ENCODE measurements around the gene PDE4C. TPM values are rescaled to one million over a fixed set of nuclear protein-coding genes. Genes with fewer than 3 reads are reported as not detected.
A peak's percentile ranks its signal among the peaks of the same experiment; 100 is the strongest.
"Not testable (repeated sequence)": the region's sequence is repeated elsewhere in the genome, so short reads cannot be mapped to it uniquely, and the experiment has no call there.

PDE4C gene
- total RNA-seq, 1 donor from 2014 or later = under 0.01 TPM

DNA sequence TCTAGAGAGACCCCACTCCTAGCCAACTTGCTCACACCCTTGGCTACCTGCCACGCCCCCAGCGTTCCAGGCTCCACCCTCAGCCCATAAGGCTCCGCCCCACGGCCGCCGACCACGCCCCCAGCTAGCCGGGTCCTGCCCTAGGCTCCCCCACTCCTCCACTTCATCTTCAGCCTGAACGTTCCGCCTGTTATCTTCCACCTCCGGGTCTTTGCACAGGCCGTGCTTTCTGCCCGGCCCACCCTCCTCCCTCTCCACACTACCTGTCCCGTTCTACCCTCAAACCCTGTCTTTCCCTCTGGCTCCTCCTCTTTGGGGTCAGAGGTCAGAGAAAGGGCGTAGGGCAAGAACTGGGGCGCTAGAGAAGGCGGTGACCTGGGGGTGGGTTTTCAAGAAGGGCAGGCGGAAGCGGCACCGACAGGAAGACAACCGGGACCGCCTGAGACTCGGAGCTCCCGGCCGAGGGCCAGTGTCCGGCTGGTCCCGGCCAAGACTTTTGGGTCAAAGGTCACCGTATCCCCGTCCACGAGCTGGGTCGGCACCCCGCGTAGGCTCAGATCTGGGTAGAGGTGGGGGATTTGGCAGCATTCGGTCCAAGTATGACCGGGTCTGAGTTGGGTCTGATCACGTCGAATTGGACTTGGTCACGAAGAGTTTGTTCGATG, 2.2 kb downstream of the PDE4C start:
- peak in 1 of 2 donors; percentile 25 for DNase-seq (ENCODE audit: low read depth in 2 of 2)

DNA sequence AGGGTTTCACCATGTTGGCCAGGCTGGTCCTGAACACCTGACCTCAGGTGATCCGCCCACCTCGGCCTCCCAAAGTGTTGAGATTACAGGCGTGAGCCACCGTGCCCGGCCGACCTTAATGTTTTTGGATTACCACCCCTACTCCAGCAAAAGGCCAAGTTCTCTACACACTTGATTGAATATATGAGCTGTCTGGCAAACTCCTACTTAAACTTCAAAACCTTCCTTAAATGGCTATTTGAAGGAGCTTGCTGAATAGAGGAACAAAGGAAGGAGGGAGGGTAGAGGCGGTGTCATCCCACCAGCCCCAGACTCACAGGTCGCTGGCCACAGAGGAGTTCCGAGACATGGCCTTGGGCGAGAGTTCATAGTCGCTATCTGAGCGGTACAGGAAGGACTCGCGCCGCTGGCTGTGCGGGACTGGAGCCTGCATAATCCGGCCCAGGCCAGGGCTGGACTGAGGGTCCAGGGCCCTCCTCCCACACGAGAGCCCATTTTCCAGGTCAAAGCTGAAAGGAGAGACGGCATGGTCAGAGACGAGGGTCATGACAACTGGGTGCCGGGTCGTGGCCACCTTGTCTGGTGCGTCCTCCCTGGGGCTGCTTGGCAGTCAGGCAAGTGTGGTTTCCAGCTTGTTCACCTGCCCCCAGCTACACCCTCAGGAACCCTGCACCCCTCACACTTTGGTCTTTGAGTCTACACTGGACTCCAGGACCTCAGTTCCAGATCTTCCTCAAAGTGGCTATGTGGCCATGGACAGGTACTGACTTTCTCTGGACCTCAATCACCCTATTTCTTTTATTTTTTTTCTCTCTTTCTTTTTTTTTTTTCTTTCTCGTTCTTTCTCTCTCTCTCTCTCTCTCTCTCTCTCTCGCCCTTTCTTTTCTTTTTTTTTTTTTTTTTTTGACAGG, 4.2 kb downstream of the PDE4C start:
- DNase-seq (ENCODE audit: low read depth in 2 of 2) = no peak

DNA sequence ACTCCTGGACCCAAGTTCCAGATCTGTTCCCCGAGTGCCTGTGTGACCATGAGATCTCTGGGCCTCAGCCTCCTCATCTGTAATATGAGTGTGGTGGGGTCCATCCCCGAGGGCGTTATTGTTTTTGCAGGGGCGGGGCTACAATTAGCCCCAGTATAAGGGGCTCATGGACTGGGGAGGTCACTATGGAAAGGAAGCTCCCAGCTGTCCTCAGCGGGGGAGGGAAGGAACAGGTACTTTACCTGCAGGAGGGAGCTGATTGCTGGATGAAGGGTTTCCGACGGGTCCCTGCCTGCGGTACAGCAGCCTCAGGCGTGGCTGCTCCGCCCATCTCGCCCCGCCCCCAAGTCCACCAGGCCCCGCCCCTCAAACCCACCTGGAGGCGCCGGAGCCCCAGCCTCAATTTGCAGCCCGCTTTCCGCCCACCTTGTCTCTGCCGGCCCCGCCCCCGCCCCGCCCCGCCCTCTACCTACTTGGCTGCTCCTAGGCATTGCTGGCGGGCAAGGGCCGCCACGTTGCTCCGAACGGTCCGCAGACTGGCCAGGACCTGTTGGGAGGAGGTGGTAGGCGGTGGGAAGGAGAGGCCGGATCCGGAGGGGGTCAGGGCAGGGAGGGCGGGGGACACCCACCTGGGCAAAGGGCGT, 5.5 kb downstream of the PDE4C start:
- no peak for DNase-seq (ENCODE audit: low read depth in 2 of 2)

DNA sequence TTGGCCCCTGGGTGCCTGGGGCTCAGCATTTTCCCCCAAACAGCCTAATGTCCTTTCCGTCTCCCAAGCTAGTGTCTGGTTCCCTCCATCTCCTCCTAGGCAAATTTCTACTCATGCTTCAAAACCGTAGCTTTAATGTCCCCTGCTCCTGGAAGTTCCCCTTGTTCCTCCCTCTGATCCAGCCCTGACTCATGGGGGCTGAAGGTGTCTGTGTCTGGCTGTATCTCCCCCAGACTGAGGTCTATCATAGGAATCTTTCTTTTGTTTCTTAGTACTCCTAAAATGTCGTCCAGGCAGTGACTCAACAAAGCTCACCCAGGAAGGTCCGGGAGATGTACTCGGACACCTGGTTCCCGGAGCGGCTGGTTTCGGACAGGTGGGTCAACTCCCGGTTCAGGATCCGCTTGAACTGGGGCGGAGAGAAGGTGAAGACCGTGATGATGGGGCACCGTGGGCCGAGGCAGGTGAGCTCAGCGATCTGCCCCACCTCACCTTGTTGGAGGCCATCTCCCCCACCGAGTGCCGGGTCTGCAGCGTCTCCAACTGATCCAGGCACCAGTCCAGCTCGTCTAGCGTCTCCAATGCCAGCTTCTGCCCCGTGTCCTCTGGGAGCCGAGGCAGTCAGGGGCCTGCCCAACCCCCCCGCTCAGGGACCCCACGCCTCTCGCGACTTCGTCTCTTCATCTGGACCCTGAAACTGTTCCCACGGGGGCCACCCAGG, 6.2 kb downstream of the PDE4C start:
- no peak for DNase-seq (ENCODE audit: low read depth in 2 of 2)

DNA sequence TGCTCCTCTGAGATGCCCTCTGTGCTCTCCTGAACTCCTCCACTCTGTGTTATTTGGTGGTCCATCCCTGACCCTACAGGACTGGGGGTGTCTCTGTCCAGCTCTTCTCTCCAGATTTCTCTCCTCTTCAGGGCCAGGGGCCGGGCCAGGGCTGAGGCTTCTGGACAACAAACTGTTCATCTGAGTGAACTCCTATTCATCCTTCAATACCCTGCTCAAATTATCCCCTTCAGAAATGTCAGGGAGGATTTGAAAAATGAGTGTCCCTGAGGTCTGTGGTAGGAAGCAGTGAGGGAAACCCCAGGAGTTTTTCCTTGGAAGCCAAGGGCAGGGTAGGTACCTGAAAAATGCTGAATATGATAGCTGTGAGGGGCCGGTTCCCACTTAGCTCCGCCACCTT, 7.6 kb downstream of the PDE4C start:
- no peak for DNase-seq (ENCODE audit: low read depth in 2 of 2)

DNA sequence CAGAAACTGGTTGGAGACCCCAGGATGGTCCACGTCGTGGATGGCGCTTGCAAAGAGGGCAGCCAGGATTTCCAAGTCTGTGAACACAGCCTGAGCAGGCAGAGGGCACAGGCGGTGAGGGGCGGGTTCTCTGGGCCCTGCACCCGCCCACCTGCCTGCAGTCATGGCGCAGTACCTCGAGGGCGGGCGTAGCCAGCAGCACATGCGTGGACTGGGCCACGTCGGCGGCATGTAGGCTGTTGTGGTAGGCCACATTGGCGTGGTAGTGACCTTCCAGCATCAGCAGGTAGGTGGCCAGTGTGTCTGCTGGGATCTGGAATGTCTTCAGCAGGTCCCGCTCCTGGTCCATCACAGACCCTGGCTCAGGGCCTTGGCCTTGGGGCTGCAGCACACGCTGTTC, 8.1 kb downstream of the PDE4C start:
- DNase-seq (ENCODE audit: low read depth in 2 of 2) = no peak

DNA sequence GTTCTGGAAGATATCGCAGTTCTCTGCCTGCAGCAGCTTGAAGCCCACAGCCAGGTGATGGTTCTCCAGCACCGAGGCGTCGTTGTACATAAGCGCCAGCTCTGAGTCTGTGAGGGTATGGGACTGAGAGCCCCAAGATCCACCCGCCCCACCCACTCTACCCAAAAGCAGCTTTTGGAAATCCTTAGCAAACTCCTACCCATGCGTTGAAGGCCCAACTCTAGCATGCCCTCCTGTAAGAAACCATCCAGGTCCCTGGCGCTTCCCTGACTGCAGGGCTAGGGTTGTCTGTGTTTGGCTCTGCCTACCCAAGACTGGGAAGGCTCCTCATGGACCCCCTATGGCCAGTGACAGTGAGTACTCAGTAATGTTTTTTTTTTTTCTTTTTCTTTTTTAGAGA, 9.4 kb downstream of the PDE4C start:
- no peak for DNase-seq (ENCODE audit: low read depth in 2 of 2)

DNA sequence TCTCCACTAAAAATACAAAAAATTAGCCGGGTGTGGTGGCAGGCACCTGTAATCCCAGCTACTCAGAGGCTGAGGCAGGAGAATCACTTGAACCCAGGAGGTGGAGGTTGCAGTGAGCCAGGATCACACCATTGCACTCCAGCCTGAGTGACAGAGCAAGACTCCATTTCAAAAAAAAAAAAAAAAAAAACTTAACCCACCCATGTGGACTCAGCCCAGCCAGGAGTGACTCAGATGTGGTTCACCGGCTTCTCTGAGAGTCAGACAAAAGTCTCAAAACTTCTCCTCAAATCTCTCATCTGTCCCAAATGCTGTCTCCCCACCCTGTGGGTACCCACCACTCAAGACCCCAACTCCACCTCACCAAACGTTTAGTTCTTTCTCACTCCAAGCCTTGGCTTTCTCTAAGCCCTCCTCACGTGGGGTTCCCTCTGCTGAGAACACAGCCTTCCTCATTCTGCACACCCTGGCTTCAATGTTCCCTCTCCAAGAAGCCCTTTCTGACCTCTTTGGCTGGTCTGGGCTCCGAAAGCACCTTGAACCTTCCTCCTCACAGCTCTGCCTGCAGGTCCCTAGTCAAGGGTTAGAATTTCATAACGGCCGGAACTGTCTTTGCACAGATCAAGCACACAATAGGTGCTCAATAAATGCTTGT, 11.3 kb downstream of the PDE4C start:
- DNase-seq (ENCODE audit: low read depth in 2 of 2) = no peak

DNA sequence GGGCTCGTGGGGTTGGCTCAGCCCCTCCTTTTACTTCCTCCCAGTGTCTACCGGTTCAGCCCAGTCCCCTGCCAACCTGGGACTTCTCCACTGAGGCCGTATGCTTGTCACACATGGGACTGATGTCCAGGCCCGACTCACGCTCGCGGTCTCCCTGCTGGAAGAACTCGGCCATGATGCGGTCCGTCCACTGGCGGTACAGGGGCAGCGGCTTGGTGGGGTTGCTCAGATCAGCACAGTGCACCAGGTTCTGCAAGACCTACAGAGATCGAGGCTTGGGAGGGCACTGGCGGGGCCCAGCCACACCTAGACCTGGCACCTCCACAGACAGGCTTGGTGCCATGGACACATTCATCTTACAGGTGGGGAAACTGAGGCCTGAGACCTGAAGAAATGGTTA, 14.6 kb downstream of the PDE4C start:
- no peak for DNase-seq (ENCODE audit: low read depth in 2 of 2)

DNA sequence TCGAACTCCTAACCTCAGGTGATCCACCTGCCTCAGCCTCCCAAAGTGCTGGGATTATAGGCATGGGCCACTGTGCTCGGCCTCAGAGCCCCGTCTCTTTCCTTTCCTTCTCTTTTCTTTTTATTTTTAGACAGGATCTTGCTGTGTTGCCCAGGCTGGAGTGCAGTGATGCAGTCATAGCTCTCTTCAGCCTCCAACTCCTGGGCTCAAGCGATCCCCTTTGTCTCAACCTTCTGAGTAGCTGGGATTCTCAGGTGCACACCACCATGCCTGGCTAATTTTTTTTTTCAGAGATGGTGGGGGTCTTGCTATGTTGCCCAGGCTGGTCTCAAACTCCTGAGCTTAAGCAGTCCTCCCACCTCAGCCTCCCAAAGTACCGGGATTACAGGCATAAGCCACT, 16.3 kb downstream of the PDE4C start:
- not testable (repeated sequence) for DNase-seq (ENCODE audit: low read depth in 2 of 2)

DNA sequence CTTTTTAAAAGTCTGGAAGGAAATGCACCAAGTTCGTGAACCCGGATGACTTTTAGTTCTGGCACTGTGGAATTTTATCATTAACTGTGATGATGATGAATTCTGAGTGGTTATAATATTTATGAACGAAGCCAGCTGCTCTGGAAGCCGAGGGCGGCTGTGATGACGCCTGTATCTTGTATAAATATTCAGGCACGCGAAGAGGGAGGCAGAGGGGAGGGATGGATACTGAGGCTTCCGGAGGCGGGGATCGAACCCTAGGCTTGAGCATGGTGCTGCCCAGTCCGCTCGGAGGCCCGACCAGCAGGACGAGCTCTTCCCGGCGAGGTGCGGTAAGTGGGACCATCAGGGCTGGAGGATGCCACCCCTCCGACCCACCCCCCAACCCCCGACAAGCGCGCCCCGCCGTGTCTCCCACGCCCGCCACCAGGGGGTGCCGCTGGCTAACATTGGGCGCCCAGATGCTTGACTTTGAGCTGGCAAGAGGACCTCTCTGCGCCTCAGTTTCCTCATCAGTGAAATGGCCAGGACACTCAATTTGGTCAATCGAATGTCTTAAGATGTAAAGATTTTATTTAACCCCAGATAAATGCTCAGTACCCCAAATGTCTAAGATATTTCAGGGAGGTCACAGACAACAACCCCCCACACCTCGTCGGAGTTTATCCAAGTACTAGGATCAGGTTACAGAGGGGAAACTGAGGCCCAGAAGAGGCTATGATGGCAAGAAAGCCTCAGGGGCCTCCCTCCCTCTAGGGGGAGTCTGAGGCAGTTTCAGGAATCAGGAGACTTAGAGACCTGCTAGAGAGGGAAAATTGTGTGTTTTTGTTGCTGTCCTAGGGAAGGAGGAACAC, 17.9 kb downstream of the PDE4C start:
- peak; percentile 30 to 51 for DNase-seq (ENCODE audit: low read depth in 2 of 2)

DNA sequence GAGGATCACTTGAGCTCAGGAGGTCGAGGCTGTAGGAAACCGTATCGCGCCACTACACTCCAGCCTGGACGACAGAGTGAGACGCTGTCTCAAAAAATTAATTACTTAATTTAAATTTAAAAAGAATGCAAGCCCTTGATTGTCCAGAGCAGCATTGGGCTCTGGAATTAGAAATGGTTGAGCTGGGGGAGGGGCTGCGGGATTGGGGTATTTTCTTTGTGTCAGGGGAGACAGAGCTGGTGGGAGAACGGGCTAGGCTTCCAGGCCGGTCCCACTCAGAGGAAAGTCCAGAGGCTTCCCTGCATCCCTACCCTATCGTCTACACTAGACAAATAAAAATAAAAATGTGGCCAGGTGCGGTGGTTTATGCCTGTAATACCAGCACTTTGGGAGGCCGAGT, 20.2 kb downstream of the PDE4C start:
- DNase-seq (ENCODE audit: low read depth in 2 of 2) = no peak

DNA sequence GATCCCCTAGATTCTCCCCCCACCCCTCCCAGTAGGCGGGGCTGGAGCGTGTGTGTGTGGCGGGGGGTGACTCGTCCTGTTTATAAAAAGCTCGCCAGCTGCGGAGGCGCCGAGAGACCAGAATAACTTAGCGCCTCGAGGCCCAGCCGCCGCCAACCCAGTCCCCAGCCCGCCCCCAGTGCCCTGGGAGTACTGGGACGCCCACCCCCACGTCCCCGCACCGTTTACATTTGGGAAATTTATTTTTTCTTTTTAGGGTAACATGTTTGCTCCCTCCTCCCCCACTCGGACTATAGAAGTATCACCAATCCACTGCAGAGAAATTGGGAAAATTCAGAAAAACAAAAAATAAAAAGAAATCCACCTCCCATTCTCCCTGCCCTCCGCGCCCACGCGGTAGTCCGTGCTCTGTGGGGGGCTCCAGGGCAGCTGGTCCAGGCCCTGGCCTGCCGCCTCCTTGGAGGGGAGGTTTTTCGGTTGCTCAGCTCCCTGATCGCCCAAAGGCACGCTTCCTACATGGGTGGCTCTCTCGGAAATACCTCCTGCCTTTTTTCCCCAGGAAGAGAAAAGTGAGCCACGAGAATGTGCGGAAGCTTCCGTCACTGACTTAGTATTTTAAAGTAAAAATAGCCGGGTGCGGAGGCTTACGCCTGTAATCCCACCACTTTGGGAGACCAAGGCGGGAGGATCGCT, 20.9 kb downstream of the PDE4C start:
- DNase-seq (ENCODE audit: low read depth in 2 of 2) = peak; percentile 75 to 82

DNA sequence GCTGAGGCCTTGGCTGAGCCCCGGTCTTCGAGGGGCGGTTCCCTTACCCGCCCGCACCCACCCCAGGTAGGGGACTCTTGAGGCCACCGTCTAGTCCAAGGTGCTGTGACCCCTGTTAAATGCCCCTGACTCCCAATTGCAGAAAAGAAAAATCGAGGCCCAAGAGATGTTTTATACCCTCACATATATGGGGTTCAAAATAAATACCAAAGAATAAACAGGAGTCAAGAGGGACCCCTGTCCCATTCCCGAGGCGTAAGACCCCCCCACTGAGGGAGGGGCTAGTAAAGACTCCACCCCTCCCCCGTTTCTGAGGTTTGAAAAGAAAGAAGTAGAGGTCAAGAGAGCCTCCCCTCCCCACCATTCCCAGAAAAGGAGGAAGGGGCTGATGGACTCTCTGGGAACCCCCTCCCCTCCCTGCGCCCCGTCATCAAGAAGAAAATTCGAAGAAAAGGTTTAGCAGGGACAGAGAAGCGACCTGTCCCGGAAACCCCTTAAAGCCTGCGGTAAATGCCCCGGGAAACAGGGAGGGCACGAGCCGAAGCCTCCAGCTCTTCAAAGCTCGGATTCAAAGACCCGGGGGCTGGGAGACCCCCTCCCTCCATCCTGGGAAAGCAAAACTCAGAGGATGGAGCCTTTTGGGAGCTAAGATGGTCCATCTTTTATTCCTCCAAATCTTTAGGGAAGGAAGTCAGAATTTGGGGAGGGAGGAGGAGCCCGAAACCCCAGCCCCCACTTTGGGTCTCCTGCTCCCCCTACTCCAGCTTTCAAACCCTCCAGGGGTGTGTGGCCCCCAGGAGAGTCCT, 21.6 kb downstream of the PDE4C start:
- DNase-seq (ENCODE audit: low read depth in 2 of 2) = peak in 1 of 2 donors; percentile 51

DNA sequence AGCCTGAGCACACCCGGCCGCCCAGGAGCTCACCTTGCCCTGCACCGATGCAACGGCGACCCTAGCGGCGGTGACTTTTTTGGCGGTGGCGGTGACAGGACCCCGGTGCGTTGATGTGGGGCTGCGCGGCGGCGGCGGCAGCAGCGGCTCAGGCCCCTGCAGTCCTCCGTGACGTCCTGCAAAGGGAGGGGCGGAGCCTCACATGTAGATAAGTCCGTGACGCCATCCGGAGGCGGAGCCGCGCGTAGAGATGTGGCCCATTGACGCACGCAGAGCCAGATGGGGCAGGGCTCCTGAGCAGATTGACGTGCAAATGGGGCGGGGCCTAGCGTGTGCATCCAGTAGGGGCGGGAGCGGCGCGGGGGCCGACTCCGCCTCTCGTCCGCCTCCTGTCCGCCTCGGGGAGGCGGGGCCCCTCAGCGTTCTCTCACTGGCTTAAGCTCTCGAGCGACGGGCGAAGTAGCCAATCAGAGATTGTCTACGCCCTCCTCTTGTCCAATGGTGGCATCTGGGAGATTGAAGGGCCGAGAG, 22.3 kb downstream of the PDE4C start, which contains the start of gene RAB3A:
Gene RAB3A, minus strand, starts transcription at position 180 of the 531 bp plus-strand sequence. CDS start 1,302 bp downstream, outside the sequence.
- peak; percentile 100 for DNase-seq (ENCODE audit: low read depth in 2 of 2)

DNA sequence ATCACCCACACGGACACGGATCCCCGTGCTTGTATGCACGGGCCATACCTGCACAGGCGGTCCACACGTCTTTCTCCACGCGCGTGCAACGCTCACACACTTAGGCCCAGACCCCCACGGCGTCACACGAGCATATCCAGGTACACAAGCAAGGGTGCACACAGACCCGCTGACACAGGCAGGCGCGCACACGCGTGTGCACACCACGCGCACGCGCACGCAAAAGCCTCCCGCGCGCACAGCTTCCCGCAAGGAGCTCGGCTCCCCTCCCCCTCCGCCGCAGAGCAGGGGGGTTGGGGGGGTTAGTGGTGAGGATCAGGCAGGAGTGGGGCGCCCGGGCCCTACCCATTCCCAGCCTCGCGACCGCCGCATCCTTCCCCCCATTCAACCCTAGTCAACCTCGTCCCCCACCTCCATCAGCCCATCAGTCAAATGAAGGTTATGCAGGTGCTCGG, 22.8 kb downstream of the PDE4C start:
- DNase-seq (ENCODE audit: low read depth in 2 of 2) = peak in 1 of 2 donors; percentile 29

DNA sequence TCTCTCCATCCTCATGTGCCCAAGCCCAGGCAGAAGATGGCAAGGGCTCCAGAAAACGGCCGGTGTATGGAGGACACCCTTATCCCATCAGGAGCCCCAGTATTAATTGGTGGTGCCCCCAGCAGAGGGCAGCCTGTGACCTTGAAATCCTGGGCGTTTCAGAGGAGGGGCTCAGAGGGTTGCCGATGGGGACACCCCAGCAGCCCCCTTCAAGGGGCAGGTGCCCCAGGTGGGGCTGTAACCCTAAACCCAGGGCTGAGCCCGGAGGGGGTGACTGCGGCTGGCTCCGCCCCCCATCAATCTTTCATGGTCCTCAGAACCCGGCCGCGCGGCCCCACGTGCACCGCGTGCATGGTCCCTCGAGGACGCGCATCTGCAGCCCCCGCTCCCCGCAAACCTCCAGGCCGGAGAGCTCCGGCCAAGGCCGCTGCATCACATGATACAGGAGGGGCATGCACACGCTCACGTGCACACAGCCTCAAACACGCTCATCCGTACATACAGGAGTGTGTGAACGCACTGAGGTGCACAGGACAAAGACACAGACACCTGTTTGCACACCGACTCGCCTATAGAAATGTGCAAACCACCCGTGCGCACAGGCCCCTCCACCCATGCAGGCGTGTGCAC, 23.3 kb downstream of the PDE4C start:
- DNase-seq (ENCODE audit: low read depth in 2 of 2) = peak in 1 of 2 donors; percentile 40

DNA sequence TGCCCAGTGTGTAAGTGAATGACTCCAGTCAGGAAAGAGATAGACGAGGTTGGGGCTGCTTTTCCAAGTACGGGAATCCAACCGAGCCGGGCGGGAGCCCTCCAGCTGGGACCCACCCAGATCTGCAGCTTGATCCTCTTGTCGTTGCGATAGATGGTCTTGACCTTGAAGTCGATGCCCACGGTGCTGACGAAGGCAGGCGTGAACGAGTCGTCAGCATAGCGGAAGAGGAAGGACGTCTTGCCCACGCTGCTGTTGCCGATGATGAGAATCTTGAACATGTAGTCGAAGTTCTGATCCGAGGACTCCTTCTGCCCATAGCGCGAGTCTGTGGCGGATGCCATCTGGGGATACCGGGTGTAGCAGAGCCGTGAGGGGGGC, 23.9 kb downstream of the PDE4C start:
- DNase-seq (ENCODE audit: low read depth in 2 of 2) = no peak

Data from lung microvascular endothelial cell (primary cell).